Peyer's patch (tissue), 4 donors: ENCODE results near the gene PSAT1.

Experiments
- CTCF ChIP-seq, 6 experiments: fragments of 450-650 bp in 4 of 6; fragments of 200-600 bp in 2 of 6; sonication (generic) in 1 of 6; IDR thresholded peaks; one replicate each; pipeline ENCODE4 v1.5.1; 2017 to 2019; ENCODE audit warnings: antibody characterized with exemption in 6 of 6, mild to moderate bottlenecking in 3 of 6, moderate library complexity in 1 of 6
- POLR2A ChIP-seq, 2 donors: fragments of 450-650 bp; IDR thresholded peaks; one replicate each; pipeline ENCODE4 v1.5.1; 2017; ENCODE audit warnings: antibody characterized with exemption in 2 of 2, mild to moderate bottlenecking in 2 of 2, moderate library complexity in 2 of 2

- TF ChIP-seq CTCF (IDR thresholded peaks at IDR 0.05) (no peak), POLR2A (IDR thresholded peaks at IDR 0.05) (no peak)
These were observed 18.1 kb upstream of the PSAT1 start for GRCh38 chr9:78278801-78279200.
